ENCODE measurements around the gene SLC22A1. TPM values are rescaled to one million over a fixed set of nuclear protein-coding genes. Genes with fewer than 3 reads are reported as not detected.

The SLC22A1 gene
- total and polyA plus RNA-seq, 2 donors (not counting 1 experiment from before 2014, with no cell fraction given), result 0.18 to 1.5 TPM

DNA sequence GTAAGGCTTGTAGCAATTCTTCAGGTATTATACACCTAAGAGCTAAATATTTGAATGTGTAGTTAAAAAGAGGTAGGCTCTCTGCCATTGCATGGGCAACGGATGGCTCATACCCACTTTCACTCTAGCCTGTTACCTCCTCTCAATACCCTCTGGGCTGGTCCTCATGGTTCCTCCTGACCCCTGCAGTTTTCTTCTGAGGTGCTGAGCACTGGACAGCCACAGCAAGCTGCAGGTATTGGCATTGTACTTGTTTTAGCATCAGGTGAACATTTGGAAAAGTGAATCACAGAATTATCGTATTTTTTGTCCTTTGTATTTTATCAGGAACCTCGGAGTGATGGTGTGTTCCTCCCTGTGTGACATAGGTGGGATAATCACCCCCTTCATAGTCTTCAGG, 32.9 kb downstream of the SLC22A1 start:
- Mint-ChIP-seq H3K27me3 (peaks cover 2% of the 10 kb centered on the region), H3K4me3 (no peak overlapping the region), H3K4me1 (no peaks in the 10 kb centered on the region), H3K27ac (no peak overlapping the region), H3K9me3 (ENCODE audit: insufficient read depth) (peaks cover 9% of the 10 kb centered on the region)
- Histone ChIP-seq H3K4me3 (ENCODE audit: control extremely low read depth in 1 of 5, extremely low read depth in 1 of 5, insufficient read depth in 1 of 5, low read depth in 2 of 5, low read length in 4 of 5) (no peak overlapping the region), H2AFZ (ENCODE audit: insufficient read depth, low read depth, low read length, poor library complexity, severe bottlenecking) (no peak overlapping the region), H3K9me3 (ENCODE audit: control extremely low read depth in 1 of 3, control insufficient read depth in 2 of 3, insufficient read depth in 1 of 3, low read length in 2 of 3) (peaks cover 0 to 4% (median 3%) of the 10 kb centered on the region in 3 donors), H3K27me3 (replicated peaks in 1 of 4; ENCODE audit: control extremely low read depth in 1 of 4, control insufficient read depth in 3 of 4, insufficient read depth in 4 of 4, low read length in 3 of 4) (no peaks in the 10 kb centered on the region), H4K20me1 (ENCODE audit: control insufficient read depth, insufficient read depth, low read length, poor library complexity, severe bottlenecking) (no peaks in the 10 kb centered on the region), H3K79me2 (ENCODE audit: control insufficient read depth, insufficient read depth, low read length) (no peaks in the 10 kb centered on the region), H3K27ac (ENCODE audit: low read length in 2 of 2) (no peak overlapping the region), H3K36me3 (replicated peaks in 1 of 2; ENCODE audit: control extremely low read depth in 1 of 2, control insufficient read depth in 1 of 2, extremely low read depth in 1 of 2, insufficient read depth in 2 of 2, low read length in 1 of 2) (no peaks in the 10 kb centered on the region), H3K9ac (ENCODE audit: low read length) (no peak overlapping the region), H3K4me1 (ENCODE audit: control insufficient read depth in 2 of 2, insufficient read depth in 2 of 2, low read length in 2 of 2) (no peaks in the 10 kb centered on the region), H3K4me2 (replicated peaks; ENCODE audit: low read depth, low read length, poor library complexity, severe bottlenecking) (no peak overlapping the region)
- TF ChIP-seq EZH2 (IDR thresholded peaks at IDR 0.05; ENCODE audit: borderline replicate concordance, insufficient read depth, low read depth, low read length, poor library complexity, severe bottlenecking), result no peak
- TF ChIP-seq, protein P1, sequence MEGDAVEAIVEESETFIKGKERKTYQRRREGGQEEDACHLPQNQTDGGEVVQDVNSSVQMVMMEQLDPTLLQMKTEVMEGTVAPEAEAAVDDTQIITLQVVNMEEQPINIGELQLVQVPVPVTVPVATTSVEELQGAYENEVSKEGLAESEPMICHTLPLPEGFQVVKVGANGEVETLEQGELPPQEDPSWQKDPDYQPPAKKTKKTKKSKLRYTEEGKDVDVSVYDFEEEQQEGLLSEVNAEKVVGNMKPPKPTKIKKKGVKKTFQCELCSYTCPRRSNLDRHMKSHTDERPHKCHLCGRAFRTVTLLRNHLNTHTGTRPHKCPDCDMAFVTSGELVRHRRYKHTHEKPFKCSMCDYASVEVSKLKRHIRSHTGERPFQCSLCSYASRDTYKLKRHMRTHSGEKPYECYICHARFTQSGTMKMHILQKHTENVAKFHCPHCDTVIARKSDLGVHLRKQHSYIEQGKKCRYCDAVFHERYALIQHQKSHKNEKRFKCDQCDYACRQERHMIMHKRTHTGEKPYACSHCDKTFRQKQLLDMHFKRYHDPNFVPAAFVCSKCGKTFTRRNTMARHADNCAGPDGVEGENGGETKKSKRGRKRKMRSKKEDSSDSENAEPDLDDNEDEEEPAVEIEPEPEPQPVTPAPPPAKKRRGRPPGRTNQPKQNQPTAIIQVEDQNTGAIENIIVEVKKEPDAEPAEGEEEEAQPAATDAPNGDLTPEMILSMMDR (IDR thresholded peaks at IDR 0.05), result no peak
- intact Hi-C loops (cut with micrococcal nuclease), result no loop called here
- ATAC-seq (ENCODE audit: low read depth) (no peak), DNase-seq (no peak)
- WGBS (ENCODE audit: insufficient coverage), result 80% methylated on average over 2 of the region's 3 CpGs
- POLR2A ChIA-PET, result no interaction called here
- CTCF ChIA-PET, result no interaction called here

DNA sequence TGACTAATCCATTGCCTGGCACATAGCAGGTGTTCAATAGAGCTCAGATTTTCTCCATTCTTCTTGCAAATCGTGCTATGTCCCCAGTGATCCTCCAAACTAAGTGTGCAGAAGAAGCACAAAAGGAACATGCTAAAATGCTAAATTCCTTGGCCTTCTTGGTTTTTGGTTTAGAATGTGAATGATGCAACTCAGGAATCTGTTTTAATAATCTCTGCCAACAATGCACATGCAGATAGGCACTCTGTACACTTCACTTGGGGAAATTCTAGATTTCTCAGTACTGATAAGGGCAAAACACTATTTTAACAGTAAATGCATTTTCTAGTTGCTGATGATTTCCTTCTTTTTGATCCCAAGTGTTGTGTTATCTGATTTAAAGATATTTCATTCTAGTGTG, 35.2 kb downstream of the SLC22A1 start:
- Mint-ChIP-seq H3K27ac (no peak overlapping the region), H3K9me3 (ENCODE audit: insufficient read depth) (peaks cover 9% of the 10 kb centered on the region), H3K27me3 (peaks cover 2% of the 10 kb centered on the region), H3K4me1 (no peaks in the 10 kb centered on the region), H3K4me3 (no peak overlapping the region)
- Histone ChIP-seq H3K79me2 (ENCODE audit: control insufficient read depth, insufficient read depth, low read length) (no peaks in the 10 kb centered on the region), H3K27me3 (replicated peaks in 1 of 4; ENCODE audit: control extremely low read depth in 1 of 4, control insufficient read depth in 3 of 4, insufficient read depth in 4 of 4, low read length in 3 of 4) (no peaks in the 10 kb centered on the region), H3K27ac (ENCODE audit: low read length in 2 of 2) (no peak overlapping the region), H3K4me3 (ENCODE audit: control extremely low read depth in 1 of 5, extremely low read depth in 1 of 5, insufficient read depth in 1 of 5, low read depth in 2 of 5, low read length in 4 of 5) (no peak overlapping the region), H2AFZ (ENCODE audit: insufficient read depth, low read depth, low read length, poor library complexity, severe bottlenecking) (no peak overlapping the region), H3K9me3 (ENCODE audit: control extremely low read depth in 1 of 3, control insufficient read depth in 2 of 3, insufficient read depth in 1 of 3, low read length in 2 of 3) (peaks cover 0 to 4% (median 3%) of the 10 kb centered on the region in 3 donors), H3K9ac (ENCODE audit: low read length) (no peak overlapping the region), H3K36me3 (replicated peaks in 1 of 2; ENCODE audit: control extremely low read depth in 1 of 2, control insufficient read depth in 1 of 2, extremely low read depth in 1 of 2, insufficient read depth in 2 of 2, low read length in 1 of 2) (no peaks in the 10 kb centered on the region), H3K4me1 (ENCODE audit: control insufficient read depth in 2 of 2, insufficient read depth in 2 of 2, low read length in 2 of 2) (no peaks in the 10 kb centered on the region), H3K4me2 (replicated peaks; ENCODE audit: low read depth, low read length, poor library complexity, severe bottlenecking) (no peak overlapping the region), H4K20me1 (ENCODE audit: control insufficient read depth, insufficient read depth, low read length, poor library complexity, severe bottlenecking) (no peaks in the 10 kb centered on the region)
- ChIA-PET CTCF (no interaction called here), POLR2A (no interaction called here)
- WGBS (ENCODE audit: insufficient coverage), result no CpG with 5 or more reads among the region's 1 CpG
- DNase-seq, result no peak
- no peak for ATAC-seq (ENCODE audit: low read depth)
- TF ChIP-seq EZH2 (IDR thresholded peaks at IDR 0.05; ENCODE audit: borderline replicate concordance, insufficient read depth, low read depth, low read length, poor library complexity, severe bottlenecking), result no peak
- TF ChIP-seq, protein P1 (IDR thresholded peaks at IDR 0.05), result no peak
- intact Hi-C loops (cut with micrococcal nuclease), result no loop called here

Measured in B cell (primary cell).